Chondrocyte (in vitro differentiated cells): ENCODE measurements around the gene F2RL1. TPM values are rescaled to one million over a fixed set of nuclear protein-coding genes. Genes with fewer than 3 reads are reported as not detected.

Experiments used
- DNase-seq: peaks from one replicate; pipeline ENCODE4 v3.0.0; 2021; ENCODE audit warnings: mixed read lengths, low spot score
- H3K27ac Mint-ChIP-seq: one replicate; pipeline ENCODE4 v1.8.0; 2021; ENCODE audit warnings: mild to moderate bottlenecking, moderate library complexity, mixed read lengths; ENCODE audit not compliant: unreplicated experiment
- H3K27me3 Mint-ChIP-seq: 2 replicates; pipeline ENCODE4 v1.8.0; 2021; ENCODE audit warnings: low read depth, mixed read lengths
- H3K36me3 Mint-ChIP-seq: 2 replicates; pipeline ENCODE4 v1.8.0; 2021; ENCODE audit warnings: low read depth, mixed read lengths
- H3K4me1 Mint-ChIP-seq: 2 replicates; pipeline ENCODE4 v1.8.0; 2021; ENCODE audit warnings: low read depth, mild to moderate bottlenecking, mixed read lengths
- H3K4me3 Mint-ChIP-seq: one replicate; pipeline ENCODE4 v1.8.0; 2021; ENCODE audit warnings: mild to moderate bottlenecking, moderate library complexity, mixed read lengths; ENCODE audit not compliant: unreplicated experiment
- H3K9me3 Mint-ChIP-seq: 2 replicates; pipeline ENCODE4 v1.8.0; 2021; ENCODE audit warnings: low read depth, mixed read lengths
- CTCF ChIP-seq: fragments of 200-600 bp; sonication (generic); IDR thresholded peaks from 2 replicates; pipeline ENCODE4 v1.5.0; 2021; ENCODE audit warnings: antibody characterized with exemption, mild to moderate bottlenecking, moderate library complexity
- total RNA-seq: library from RNA; stranded (reverse); gene quantifications from 3 replicates; pipeline ENCODE4 v1.2.1, GENCODE V29; 2021

F2RL1 gene
- total RNA-seq, 1 donor from 2014 or later = 1.2 TPM

- H3K4me3 Mint-ChIP-seq = no peak overlapping the region
- no peak for TF ChIP-seq CTCF
- H3K4me1 Mint-ChIP-seq = peaks cover 23% of the 10 kb centered on the region
- H3K9me3 Mint-ChIP-seq = no peaks in the 10 kb centered on the region
- peak overlapping the region; percentile 11 for H3K27ac Mint-ChIP-seq
- DNase-seq = no peak
- no peaks in the 10 kb centered on the region for H3K27me3 Mint-ChIP-seq
- H3K36me3 Mint-ChIP-seq = no peaks in the 10 kb centered on the region
Observed at GRCh38 chr5:76801159-76801802, 17.5 kb upstream of the F2RL1 start.

- no peaks in the 10 kb centered on the region for H3K27me3 Mint-ChIP-seq
- DNase-seq = no peak
- no peak overlapping the region for H3K4me3 Mint-ChIP-seq
- no peak for TF ChIP-seq CTCF
- H3K36me3 Mint-ChIP-seq = no peaks in the 10 kb centered on the region
- H3K9me3 Mint-ChIP-seq = no peaks in the 10 kb centered on the region
- H3K27ac Mint-ChIP-seq = no peak overlapping the region
- H3K4me1 Mint-ChIP-seq = peaks cover 27% of the 10 kb centered on the region
Observed at GRCh38 chr5:76801803-76802195, 17.0 kb upstream of the F2RL1 start.

DNA sequence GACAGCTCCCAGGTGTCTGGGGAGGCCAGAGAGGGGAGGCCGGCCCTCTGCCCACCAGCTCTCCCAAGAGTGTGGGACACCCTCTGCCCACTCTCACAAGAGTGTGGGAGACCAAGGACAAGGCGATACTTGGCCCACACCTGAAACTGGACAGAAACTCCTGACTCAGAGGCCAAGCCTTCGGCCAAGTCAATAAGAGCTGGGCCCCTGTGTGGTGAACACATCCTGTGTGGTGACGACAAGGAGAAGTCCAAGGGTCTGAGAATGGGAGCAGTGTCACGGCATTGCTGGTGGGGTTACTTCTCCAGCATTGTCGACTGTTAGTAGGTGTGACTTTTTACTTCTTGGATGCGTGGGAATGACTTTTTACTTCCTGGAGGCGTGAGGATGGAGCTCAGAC lies 14.6 kb upstream of the F2RL1 start:
- H3K36me3 Mint-ChIP-seq = no peaks in the 10 kb centered on the region
- H3K4me1 Mint-ChIP-seq = peaks cover 41% of the 10 kb centered on the region

DNA sequence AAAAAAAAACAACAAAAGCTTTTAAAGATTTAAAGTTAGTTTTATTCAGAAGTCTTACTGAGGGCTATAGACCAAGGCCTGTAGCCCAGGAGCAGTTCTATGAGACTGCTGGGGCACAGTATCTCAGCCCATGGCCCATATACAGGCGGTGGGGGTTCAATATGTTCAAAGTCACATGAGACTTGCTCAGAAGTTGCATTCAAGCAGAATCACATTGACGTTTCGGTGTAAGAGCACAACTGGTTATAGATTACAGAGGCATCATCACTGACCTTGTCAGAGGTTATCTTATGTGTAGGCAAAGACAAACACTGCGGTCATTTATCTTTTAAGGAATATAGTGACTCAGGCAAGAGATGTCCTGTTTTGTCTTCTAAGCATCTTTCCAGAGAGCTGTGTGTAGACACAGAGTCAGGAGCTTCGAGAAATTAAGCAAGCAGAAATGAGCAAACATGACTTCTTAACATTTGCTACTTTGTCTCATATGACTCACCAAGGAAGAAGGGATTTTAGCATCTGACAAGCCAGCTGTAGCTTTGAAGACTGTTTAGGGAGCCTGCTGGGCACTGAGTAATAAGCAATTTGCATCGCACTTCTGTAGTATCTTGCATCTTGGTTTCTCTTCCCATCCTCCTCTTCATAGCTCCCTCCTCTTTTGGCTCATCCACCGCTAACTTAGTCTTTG lies 12.9 kb upstream of the F2RL1 start:
- H3K4me1 Mint-ChIP-seq = peaks cover 37% of the 10 kb centered on the region
- peak overlapping the region; percentile 80 for H3K27ac Mint-ChIP-seq

More for the DNA sequence above, 14.6 kb upstream of the F2RL1 start:
- Mint-ChIP-seq H3K27ac (peak overlapping the region; percentile 57), H3K27me3 (no peaks in the 10 kb centered on the region), H3K4me3 (no peak overlapping the region), H3K9me3 (no peaks in the 10 kb centered on the region)
- TF ChIP-seq CTCF = no peak
- DNase-seq = no peak

DNA sequence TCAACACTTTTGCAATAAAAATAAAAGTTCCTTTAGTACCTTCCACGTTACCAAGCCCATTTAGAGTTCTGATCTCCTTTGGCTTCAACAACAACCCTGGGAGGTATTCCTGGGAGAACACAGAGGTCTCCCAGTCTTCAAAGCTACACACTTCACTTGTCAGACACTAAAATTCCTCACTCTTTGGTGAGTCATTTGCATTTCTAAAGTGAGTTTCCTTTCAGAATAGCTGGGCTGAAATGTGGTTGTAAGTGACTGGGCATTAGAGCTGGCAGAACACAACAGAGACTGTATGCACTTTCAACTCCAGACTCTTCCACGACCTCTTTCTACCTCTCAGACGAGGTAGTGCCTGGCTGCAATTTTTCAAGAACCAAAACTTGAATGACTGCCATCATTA lies 11.5 kb upstream of the F2RL1 start:
- H3K9me3 Mint-ChIP-seq = no peaks in the 10 kb centered on the region
- H3K27me3 Mint-ChIP-seq = no peaks in the 10 kb centered on the region
- no peaks in the 10 kb centered on the region for H3K36me3 Mint-ChIP-seq
- no peak for DNase-seq
- H3K27ac Mint-ChIP-seq = peak overlapping the region; percentile 89
- H3K4me1 Mint-ChIP-seq = peaks cover 25% of the 10 kb centered on the region
- no peak for TF ChIP-seq CTCF
- no peak overlapping the region for H3K4me3 Mint-ChIP-seq

More for the DNA sequence above, 12.9 kb upstream of the F2RL1 start:
- DNase-seq = no peak
- no peaks in the 10 kb centered on the region for H3K9me3 Mint-ChIP-seq
- no peak for TF ChIP-seq CTCF
- H3K27me3 Mint-ChIP-seq = no peaks in the 10 kb centered on the region
- H3K36me3 Mint-ChIP-seq = no peaks in the 10 kb centered on the region
- H3K4me3 Mint-ChIP-seq = no peak overlapping the region
